Activated CD4-positive, alpha-beta T cell treated with anti-CD3 and anti-CD28 coated beads for 4 hours (primary cell): ENCODE measurements around the gene FNBP1.

Source experiments
- DNase-seq, 2 donors: peaks; one replicate each; pipeline ENCODE4 v3.0.0-alpha.2; 2020

Gene FNBP1

DNA sequence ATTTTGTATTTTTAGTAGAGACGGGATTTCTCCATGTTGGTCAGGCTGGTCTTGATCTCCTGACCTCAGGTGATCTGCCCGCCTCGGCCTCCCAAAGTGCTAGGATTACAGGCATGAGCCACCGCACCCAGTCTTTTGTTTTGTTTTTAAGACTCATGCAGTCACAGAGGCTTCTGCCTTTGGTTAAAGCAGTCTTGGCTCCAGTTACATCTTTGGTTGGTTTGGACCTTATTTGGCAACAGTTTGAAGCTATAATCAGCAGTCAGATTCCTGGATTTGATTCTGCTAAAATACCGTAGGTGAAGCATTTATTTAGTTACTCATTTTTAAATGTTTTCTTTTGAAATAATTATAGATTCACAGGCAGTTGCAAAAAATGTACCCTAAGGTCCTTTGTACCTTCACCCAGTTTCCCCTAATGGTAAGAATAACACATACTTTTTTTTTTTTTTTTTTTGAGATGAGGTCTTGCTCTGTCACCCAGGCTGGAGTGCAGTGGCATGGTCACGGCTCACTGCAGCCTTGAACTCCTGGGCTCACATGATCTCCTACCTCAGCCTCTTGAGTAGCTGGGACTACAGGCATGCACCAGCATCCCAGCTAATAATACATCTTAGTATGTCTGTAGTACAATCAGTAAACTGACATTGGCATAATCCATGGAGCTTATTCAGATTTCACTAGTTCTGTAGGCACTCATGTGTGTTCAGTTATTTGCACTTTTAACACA is 192.0 kb downstream of the FNBP1 start:
- no peak for DNase-seq

DNA sequence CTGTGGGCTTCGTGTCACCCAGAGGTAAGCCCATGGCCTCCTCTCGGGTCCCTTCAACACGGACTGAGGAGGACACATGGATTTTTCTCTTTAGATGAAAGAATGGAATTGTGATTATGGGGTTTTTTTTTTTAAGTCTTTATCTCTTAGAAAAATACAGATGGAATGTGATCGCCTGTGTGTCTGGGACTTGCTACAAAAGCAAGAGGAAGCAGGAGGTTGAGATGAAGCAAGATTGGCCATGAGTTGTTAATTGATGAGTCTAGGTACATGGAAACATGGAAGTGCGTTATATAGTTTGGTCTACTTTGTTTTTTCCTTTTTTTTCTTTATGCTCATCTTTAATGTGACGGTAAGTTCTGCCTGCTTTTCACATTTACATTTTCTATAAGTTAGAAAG is 193.1 kb downstream of the FNBP1 start:
- DNase-seq: no peak

DNA sequence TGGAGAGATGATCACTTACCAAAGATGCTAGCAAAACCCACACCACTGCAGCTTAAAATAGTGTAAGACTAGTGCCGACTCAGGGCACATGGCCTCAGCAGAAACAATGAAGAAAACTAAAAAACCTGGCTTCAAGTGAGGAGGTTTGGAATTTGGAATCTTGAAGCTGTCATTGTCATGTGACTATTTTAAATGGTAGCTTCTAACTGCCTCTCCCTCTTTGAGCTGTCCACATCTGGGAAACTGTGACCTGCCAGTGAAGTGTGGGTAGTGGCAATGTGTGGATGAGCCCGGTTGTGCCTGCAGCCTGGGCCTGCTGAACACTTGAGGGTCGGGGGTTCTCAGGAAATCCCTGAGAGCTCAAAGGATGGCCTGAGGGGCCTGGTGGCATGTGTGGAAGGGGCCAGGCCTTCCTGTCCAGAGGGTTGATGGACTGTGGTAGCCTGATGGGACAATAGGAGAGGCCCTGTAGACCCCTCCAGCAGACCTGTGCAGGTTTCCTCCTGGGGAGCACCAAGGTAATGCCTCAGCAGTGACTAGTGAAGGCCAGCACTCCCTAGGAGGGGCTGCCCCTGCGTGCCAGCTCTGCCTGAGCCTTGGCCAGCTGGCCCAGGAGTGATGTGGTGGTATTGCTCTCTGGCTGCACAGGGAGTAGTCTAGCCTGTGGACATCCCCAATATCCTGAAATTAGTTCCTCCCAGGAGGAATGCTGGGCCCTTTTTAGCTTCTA is 194.1 kb downstream of the FNBP1 start:
- DNase-seq: no peak

DNA sequence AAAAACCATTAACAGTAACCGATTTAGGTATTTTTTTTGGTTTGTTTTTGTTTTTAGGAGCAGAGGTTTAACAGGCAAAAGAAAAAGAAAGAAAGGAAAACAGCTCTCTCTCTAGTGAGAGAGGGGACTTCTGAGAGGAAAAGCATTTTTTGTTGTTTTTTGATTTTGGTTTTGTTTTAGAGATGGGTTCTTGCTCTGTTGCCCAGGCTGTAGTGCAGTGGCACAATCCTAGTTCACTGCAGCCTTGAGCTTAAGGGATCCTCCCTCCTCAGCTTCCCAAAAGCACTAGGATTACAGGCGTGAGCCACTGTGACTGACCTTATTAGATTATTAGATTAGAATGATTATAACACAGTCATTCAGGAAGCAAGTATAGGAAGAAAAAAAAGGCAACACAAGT is 197.6 kb downstream of the FNBP1 start:
- no peak for DNase-seq

DNA sequence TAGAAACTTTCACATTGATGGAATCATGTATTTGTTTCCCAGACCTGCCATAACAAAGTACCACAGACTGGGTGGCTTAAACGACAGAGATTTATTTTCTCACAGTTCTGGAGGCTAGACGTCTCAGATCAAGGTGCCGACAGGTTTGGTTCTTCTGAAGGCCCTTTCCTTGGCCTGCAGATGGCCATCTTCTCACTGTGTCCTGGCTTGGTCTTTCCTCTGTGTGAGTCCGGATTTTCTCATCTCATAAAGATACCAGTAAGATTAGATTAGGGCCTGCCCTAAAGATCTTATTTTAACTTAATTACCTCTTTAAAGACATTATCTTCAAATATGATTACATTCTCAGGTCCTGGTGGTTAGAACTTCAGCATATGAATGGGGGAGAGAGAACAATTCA is 201.9 kb downstream of the FNBP1 start:
- DNase-seq: no peak

DNA sequence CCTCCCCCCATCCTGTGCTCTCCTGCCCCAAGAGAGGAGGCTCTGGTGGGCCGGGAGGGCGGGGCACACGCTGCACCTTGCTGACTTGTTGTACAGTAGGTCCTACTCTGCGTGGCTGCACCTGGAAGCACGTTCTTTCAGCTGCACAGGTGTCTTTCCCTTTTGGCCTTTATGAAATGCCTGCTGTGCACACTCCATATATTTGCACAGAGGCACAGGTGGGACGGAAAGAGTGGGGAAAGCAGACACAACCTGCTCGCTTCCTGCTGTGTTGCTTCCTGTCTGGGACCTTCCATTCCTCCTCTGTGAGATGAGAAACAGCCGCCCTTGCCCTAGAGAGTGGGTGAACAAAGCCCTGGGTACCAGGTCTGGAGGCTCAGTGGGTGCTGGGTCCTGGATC is 203.0 kb downstream of the FNBP1 start:
- no peak for DNase-seq

DNA sequence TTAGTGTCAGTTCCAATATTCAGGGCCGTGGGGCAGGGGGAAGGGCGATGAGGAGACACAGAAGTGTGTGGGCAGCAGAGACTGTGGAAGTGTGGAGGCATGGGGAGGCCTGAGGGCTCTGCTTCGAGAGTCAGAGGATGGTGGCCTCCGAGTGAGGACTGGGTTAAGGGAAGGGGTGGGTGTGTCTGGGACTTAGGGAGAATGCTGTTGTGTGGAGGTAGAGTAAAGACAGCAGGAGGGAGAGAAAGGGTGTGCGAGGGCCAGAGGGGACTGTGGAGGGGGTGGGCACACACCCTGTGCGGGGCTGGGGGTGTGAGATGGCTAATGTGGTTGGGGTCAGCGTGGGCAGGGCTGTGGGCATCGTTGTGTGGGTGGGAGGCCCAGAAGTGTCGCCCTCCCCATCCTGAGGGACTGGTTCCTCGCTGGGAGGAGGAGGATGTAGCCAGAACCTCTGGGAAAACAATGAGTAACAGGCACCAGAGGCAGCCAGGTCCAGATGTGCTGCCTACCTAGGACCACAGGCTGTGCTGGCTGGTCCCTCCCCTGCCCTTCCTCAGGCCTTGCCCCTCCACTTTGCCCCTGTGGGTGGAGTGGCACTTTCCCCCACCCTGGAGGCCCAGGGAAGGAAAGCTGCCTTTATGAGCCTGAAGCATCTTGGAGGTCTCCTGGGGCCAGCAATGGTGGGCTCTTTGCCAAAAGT is 203.5 kb downstream of the FNBP1 start:
- no peak for DNase-seq

DNA sequence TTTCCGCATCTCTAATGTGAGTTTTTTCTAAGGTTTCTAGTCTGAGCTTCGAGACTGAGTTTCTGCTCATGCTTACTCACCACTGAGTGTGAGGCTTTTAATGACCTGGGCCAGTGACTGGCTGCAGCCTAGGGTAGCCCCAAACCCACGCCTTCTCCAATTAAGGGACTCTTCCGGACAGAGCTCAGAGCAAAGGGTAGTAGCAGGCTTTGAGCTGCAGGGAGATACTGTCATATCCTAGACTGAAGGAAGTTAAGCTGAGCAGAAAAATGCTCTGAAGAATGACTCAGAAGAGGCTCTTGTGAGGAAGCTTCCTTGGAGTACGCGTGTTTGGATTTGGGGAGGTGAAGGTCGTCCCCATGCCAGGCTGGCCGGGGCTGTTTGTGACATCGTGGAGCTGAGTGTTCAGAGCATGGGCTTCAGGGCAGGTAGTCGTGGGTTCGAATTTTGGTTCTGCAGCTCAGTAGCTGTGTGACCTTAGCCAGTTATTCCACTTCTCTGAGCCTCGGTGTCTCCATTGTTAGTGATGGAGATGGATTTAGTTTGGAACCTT is 204.2 kb downstream of the FNBP1 start:
- no peak for DNase-seq
